RCC 7860 (cell line): Measurements from ENCODE around the gene ADRB2.

Experiments
- DNase-seq: peaks from one replicate; pipeline ENCODE4 v3.0.0-alpha.2; 2015; ENCODE audit warnings: low spot score
- FAIRE-seq: peaks from 2 replicates; lab custom pipeline; 2012; peaks lifted over from hg19 to GRCh38; lab: Jason Lieb, UNC

ADRB2 gene

DNA sequence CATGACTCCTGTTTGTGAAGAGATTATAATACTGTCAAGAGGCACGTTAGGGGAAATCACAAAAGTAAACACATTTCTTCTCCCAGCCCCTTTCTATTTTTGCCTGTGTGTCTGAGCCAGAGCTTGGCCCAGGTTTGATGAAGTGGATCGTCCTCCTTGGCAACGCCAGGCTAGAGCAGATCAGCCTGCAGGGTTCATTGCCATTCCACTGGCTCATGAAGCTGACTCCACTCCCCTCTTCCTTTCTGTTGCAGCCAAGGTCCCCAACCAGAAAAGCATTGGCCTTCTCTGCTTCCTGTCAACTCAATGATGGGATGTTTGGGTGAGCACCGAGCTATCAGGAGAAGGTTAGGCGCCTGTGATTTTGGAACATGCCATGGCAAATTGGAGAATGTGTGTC is 3.3 kb downstream of the ADRB2 start:
- no peak for DNase-seq
- no peak for FAIRE-seq

DNA sequence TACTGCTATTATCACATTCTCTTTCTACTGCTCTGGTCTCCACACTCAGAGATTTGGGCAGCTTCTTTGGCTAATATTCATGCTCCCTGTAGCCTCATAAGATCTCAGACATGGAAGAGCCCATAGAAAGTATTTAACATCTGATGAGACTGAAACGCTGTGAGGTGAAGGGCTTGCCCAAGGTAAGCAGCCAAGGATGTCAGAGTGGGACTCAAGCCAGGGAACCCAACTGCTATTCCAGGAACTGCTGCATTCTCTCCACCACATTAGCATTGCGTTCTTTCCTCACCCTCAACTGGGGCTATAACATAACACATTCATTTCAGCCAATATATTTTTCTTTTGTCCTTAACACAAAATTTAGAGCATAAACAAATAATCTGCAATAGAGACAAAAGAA is 3.8 kb downstream of the ADRB2 start:
- FAIRE-seq (no peak), DNase-seq (no peak)

DNA sequence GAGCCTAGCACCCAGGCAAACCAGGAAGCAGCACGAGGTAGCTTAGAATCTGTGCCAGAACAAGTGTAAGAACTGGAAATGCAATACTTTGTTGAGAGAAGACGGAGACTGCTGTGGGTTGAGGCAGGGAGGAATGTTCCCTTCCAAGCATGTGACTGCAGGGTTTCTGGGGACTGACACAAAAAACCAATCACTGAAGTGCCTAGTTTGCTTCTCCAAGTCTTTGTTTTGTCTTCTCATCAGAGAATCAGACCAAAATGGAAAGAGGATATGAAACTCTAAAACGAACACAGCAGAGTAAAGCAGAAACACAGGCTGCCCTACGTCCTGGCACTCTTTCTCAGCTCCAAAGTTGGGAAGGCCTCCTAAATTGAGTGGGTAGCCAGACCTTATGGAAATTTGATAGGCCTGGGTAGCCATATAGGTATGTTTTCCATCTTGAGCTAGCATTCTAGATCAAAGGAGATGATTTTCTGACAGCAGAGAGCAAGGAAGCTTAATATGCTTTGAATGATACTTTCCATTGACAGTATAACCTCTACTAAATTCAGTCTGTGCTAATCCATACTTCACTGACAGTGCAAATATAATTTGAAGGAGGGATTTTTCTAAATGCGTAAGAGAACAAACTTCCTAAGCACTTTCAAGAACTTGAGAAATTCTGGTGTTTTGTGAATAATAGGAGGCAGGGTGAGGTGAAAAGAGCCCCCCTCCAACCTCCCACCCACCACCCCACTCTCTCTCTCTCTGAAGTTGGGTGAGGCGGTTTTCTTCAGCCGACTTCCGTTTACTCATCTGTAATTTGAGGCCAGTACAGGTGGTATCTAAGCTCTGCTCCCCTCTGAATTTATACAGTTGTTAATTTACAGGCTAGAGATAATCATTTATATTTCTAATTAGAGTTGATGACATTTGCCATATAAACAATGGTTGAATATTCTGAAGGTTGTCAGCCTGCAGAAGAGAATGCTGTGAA is 5.5 kb downstream of the ADRB2 start:
- no peak for DNase-seq
- FAIRE-seq: no peak

DNA sequence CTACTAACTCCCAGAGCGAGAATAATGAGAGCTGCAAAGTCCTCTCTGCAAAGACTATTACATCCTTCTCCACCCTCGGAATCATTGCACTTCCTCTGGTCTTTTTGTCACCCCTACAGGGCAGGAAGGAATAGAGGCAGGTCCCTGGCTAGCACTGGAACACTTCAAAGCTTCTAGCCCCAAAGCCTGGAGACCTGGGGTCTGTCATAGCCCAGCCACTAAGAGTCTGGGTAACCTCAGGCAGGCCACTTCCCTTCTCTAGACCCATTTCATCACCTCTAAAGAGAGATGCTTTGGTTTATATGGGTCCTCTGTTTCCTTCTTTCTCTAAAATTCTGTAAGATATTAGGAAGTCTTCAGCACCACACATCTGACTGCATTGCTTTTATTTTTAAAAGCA is 6.7 kb downstream of the ADRB2 start:
- DNase-seq: no peak
- FAIRE-seq: no peak

DNA sequence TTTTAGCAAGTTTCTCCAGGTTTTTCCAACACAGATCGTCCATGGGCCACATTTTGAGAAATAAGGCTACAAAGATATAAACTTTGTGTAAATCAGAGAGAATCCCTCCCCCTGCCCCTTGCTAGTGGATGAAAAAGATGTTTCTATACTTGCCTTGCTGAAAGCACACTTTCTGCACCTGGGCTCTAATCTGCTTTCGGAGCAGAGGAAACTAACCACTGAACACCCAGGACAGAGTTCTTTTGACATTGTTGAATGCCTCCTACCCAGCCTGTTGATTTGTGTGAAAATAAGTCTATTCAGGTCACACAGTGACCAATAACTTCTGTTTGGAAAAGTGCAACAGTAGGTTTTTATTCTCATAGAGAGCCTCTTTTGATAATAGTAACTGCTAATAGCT is 7.5 kb downstream of the ADRB2 start:
- FAIRE-seq: no peak

DNA sequence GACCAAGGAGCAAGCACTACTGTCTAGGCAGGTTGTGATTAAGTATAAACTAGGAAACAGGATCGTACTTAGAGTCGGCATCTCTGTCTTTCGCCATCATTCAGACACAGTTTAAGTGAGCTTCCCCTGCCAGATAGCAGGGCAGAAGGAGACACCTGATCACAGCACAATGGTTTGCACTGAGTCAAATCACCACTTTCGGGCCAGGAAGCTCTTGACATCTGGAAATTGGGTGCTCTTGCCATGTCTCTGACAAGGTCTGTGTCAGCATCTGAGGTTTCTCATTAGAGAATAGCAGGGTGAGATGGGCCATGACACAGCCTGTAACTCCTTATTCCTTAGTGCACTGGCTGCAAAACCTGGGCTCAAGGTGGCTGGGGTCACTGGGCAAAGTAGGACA is 8.3 kb downstream of the ADRB2 start:
- no peak for FAIRE-seq
- no peak for DNase-seq

More for the DNA sequence above, 7.5 kb downstream of the ADRB2 start:
- DNase-seq: no peak

DNA sequence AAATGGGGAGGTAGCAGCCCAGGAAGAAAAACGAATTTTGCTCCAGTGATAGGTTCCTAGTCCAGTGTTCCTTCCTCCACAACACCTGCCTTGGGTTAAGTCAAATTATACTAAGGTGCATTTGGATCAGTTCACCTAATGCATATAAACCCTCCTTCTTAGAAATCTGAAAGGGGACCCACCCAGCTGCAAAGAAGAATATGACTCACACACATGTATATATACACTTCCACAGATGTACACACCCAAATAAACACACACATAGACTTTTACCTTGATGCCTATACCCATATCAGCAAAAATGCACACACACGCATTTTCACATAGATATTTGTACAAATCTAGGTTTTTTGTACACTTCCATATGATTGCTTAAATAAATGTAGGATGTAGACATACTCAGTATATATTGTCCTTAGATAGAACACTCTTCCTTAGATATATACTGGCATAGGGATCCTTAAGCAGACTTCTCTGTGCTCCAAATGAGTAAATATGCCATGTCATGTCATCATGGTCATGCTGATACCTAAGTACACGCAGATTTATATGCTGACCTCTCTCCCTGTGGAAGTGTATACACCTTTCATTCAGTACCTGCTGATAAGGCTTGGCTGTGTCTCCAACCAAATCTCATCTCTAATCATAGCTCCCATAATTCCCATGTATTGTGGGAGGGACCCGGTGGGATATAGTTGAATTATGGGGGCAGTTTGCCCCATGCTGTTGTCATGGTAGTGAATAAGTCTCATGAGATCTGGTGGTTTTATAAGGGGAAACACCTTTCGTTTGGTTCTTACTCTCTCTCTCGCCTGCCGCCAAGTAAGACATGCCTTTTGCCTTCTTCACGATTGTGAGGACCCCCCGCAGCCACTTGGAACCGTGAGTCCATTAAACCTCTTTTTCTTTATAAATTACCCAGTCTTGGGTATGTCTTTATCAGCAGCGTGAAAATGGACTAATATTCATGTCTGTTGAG is 10.2 kb downstream of the ADRB2 start:
- no peak for FAIRE-seq

DNA sequence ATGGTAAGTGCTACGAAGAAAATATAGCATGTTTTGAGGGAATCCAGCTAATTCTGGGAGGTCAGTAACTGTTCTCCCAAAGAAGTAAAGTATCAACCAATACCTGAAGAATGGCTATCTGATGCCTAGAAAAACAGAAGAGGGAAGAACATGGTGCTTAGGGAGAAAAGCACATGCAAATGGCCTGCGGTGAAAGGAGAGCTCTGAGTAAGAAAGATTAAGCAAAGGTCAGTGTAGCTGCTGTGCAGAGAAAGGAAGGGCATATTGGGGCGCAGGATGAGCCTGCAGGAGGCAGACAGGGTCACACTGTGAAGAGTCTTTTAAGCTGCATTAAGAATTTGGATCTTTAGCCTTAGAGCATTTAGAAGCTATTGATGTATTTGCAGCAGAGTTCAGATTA is 11.0 kb downstream of the ADRB2 start:
- FAIRE-seq: no peak
- no peak for DNase-seq

More for the DNA sequence above, 10.2 kb downstream of the ADRB2 start:
- no peak for DNase-seq

DNA sequence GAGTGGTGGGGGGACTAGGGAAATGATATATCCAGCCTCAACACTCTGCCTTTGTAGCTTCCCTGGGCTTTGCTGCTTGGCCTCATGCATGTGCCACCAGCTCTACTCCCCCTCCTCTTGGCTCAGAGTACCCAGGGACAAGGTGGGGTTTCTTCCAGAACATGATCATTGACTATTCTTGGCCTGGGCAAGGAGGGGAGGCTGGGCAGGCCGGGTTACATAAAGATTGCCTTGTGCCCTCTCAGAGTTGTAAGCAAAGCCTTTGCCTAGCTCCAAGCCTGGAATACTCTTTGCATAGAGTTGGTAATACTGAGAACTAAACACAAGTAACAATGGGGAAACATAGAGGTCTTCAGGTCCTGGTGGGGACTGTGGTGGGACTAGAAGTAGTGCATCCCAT is 11.9 kb downstream of the ADRB2 start:
- no peak for FAIRE-seq
- DNase-seq: no peak

DNA sequence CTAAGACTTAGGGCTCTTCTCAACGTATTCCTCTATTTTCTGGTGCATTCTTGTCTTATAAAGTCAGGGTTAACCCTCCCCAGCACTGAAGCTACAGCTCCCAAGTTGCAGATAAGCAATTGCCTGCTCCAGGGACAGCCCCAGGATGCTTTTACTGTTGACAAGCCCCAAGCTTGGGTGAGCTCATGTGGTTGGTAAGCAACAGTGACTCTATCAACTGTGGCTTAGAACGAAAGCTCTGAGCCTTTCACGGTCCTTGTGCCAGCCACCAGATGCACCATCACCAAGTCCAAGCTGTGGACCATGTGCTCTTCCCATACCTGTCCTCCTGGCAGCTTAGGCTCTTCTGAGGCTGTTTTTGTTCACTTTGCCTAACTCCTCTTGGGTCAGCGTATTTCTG is 13.5 kb downstream of the ADRB2 start:
- FAIRE-seq (no peak), DNase-seq (no peak)

DNA sequence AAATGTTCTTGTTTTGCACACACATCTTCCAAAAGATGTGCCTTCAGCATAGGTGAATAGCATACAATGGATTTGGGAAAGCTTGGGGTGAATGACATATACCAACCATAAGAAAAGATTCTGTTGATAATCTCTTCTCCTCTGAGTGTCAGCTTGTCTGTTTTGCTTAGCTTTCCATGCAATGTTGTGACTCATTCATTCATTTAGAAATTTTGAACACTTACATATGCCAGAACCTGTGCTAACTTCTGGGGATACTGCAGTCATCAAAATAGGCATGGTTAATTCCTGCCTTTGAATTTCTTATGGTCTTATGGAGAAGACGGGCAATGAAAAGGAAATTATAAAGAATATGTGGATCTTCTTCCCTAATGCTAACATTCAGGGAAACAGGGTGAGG is 14.1 kb downstream of the ADRB2 start:
- no peak for DNase-seq

DNA sequence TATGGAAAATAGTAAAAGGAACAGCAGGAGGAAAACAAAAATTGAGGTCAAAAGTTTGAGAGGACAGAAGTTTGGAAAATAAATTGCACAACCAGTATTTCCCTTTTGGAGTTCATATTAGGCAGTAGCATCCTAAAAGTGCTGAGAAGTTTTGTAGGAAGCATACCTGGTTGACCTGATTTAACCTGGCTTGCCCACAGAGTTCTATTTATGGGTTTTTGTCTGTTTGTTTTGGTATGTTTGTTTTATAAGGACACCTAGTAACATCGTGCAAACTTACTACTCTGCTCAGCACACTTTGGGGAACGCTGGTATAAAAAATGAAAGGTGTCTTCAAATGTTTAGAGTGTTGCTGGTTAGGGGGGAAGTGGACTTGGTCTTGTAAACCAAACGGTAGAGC is 15.1 kb downstream of the ADRB2 start:
- no peak for DNase-seq
- FAIRE-seq: no peak

More for the DNA sequence above, 14.1 kb downstream of the ADRB2 start:
- FAIRE-seq: no peak

DNA sequence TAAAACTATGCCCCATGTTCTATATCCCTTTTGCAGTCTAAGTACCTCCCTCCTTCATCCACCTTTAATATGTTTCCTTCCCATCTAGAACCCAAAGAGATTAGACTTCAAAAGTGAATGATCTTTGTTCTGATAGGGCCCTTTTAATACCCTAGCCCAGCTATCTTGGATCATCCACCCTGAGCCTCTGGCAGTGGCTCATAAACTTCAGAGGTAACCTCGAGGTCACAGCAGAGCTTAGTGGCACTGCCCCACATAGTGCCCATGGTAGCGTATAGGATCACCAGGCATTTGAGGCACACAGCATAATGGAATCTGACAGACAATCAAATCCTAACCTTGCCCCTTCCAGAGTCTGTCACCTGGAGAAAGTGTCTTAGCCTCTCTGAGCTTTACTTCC is 15.8 kb downstream of the ADRB2 start:
- DNase-seq: no peak
- no peak for FAIRE-seq

DNA sequence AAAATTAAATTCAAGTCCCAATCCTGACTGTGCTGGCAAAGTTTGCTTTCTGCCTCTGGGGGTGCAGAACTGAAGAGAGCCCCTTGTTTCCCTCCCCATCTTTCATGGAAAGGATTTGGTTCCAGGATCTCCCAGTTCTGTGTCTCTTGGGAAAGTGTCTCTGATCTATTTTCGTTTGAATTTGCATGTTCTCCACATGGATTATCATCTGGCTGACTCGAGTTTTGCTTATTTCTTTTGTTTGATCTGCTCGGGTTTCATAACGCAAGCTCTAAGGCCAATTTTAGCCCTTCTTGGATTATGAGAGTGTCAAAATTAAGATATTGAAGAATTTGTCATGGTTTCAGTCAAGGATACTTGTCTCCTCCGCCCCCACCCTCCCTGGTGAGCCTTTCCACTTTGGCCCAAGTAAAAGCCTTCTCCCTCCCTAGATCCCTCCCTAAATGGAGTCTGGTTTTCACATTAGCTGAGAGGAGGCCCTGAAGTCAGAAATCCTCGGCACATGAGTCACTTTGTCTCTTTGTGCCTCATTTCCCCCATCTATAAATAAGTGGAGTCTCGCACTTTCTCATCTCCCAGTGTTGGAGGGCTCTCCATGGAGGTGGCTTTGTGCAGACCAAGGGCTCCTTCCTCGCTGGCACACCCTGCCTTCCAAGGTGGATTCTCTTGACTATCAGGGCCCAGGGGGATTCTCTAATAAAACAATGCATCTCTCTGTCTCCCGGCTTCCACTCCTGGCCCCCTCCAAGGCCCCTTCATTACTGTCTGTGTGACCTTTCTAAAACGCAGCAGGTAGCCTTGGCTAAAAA is 17.3 kb downstream of the ADRB2 start:
- no peak for DNase-seq
- FAIRE-seq: no peak

DNA sequence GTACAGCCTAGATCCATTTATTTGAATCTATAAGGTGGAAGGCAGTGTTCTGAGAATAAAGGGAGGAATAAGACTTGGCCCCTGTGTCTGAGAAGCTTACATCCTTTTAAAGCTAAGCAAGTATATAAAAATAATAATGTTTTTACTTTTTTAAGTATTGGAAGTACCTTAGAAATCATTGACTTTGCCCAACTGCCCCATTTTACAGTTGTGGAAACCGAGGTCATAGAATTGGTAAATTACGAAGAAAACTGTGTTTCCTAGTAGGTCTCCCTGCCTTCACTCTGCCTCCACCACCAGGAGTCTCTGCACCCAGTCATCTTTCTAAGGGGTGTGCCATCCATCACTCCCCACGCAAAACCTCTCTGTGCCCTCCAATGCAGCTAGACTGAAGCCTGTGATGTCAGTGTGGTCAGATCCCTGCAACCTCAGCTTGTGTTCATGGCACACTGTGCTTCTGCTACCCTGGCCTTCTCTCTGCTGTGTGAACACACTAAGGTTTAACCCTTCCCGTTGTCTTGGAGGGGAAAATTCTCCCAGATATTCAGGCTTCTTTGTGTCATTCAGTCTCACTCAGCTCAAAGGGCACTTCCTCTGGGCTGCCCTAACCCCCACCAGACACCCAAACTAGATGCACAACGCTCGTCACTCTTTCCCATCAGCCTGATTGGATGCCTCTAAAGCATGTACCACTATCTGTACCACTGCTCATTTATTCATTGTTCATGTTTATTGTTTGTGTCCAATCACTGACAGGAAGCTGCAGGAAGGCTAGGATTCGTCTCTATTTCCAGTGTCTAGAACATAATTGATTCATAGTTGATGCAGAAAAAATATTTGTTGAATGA is 18.2 kb downstream of the ADRB2 start:
- FAIRE-seq: no peak
- no peak for DNase-seq

DNA sequence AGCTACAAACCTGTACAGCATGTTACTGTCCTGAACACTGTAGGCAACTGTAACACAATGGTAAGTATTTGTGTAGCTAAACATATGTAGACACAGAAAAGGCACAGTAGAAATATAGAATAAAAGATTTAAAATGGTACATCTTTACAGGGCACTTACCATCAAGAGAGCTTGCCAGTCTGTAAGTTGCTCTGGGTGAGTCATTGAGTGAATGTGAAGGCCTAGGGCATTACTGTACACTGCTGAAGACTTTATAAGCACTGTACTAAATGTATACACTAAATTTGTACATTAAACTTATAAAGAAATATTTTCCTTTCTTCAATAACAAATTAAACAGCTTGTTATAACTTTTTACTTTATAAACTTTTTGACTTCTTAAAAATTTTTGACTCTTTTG is 20.5 kb downstream of the ADRB2 start:
- DNase-seq (no peak), FAIRE-seq (peak; percentile 34)

DNA sequence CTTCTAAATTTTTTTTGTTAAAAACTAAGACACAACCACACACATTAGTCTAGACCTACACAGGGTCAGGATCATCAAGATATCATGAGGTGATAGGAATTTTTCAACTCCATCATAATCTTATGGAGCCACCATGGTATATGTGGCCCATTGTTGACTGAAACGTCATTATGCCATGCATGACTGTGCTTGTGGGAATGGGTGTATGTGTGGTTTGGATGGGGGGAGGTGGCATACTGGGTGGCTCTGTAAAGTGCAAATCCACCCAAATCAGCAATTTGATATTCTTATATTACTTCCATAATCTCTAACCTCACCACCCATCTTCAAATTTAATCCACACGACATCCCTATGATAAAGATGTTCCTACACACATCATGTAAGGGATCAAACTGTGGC is 21.0 kb downstream of the ADRB2 start:
- DNase-seq: no peak
- no peak for FAIRE-seq

DNA sequence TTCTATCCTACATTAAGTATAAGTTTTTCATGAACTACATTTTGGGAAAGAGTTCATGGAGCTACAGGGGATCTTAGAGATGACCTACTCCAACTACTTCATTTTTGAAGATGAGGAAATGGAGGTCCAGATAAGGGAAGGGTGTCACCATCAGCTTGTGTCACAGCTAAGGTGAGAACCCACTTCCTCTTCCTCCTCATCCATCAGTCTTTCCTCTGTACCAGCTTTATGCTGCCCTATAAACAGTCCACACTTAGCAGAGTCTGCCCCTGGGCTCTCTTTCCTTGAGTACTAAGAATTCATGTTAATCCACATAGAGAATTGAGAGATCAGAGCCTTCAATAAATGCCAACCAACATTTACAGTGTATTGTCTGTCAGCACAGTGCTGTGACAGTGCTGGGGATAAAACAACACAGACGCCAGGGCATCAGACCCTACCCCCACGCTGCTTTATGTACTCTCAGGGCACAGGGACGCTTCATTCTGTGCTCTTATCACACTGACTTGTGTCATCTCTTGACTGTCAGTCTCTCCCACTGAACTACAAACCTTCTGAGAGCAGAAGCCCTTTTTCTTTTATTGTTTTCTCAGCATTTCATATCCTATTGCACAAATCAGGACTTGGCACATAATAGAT is 22.1 kb downstream of the ADRB2 start:
- DNase-seq: no peak

DNA sequence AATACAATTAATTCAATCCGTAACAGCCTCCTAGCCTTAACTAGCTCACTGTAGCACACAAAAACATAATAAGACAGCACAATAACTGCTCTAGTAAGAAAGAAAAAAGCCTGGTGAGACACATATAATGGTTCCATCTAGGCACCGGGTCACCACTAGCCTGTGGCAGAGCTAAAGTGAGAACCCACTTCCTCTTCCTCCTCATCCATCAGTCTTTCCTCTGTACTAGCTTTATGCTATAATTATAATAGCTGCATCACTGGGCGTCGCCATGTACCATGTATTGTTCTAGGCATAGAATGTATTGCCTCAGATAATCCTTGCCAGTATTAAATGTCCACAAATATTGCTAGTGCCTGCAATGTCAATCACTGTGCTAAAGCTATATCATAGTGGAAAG is 23.1 kb downstream of the ADRB2 start:
- DNase-seq (no peak), FAIRE-seq (no peak)

More for the DNA sequence above, 22.1 kb downstream of the ADRB2 start:
- FAIRE-seq: no peak
